GM10266 (cell line): ENCODE data around the gene SLC39A7.

ENCODE experiments used
- DNase-seq: peaks from one replicate; pipeline ENCODE4 v3.0.0; 2012; ENCODE audit errors: extremely low spot score
- TF ChIP-seq, protein P1 (sequence below): IDR thresholded peaks from 2 replicates; pipeline ENCODE4 v1.5.1; 2012; ENCODE audit warnings: mild to moderate bottlenecking, low read depth; ENCODE audit not compliant: control insufficient read depth, insufficient read depth; ENCODE audit errors: missing control alignments

The SLC39A7 gene

DNA sequence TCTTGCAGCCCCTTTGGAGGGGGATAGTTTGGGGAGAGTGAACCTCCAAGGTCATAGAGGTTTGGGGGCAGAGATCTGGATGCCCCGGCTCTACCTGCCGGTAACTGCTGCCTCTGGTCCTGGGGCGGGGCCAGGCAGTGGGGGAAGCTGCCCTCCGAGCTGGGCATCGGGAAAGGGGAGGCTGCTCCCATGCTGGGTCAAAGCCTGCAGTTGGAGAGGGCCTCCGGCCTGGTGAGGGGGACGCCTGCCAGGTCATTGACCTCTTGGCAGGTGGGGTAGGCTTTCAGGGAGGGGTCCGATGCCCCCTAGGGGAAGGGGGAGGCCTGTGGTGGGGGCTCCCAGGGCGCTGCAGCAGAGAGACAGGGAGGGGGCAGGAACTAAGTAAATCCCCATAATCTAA is 15.5 kb upstream of the SLC39A7 start:
- TF ChIP-seq, protein P1, sequence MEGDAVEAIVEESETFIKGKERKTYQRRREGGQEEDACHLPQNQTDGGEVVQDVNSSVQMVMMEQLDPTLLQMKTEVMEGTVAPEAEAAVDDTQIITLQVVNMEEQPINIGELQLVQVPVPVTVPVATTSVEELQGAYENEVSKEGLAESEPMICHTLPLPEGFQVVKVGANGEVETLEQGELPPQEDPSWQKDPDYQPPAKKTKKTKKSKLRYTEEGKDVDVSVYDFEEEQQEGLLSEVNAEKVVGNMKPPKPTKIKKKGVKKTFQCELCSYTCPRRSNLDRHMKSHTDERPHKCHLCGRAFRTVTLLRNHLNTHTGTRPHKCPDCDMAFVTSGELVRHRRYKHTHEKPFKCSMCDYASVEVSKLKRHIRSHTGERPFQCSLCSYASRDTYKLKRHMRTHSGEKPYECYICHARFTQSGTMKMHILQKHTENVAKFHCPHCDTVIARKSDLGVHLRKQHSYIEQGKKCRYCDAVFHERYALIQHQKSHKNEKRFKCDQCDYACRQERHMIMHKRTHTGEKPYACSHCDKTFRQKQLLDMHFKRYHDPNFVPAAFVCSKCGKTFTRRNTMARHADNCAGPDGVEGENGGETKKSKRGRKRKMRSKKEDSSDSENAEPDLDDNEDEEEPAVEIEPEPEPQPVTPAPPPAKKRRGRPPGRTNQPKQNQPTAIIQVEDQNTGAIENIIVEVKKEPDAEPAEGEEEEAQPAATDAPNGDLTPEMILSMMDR, result no peak
- DNase-seq, result no peak

DNA sequence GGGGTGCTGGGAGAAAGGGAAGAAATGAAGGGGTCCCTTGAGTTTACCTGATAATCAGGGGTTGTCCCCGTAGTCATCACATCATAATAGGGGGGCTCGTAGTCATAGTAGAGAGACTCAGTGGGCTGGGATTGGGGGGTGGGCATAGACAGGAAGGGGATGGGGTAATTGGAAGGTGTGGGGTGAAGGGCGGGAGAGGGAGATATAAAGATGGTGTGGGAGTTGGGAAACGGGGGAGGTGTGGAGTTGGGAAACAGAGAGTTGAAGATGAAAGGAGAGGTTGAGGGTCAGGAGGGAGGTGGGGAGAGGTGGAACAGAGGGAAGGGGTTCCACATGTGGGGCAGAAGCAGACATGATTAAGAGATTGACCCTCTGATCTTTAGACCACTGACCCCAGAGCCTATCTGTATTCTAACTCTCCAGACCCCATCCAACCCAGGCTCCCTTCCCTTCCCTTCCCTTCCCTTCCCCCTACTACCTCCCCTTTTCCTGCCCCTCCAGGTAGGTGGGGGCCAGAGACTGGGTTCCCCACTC is 14.9 kb upstream of the SLC39A7 start:
- TF ChIP-seq, protein P1, result no peak

DNA sequence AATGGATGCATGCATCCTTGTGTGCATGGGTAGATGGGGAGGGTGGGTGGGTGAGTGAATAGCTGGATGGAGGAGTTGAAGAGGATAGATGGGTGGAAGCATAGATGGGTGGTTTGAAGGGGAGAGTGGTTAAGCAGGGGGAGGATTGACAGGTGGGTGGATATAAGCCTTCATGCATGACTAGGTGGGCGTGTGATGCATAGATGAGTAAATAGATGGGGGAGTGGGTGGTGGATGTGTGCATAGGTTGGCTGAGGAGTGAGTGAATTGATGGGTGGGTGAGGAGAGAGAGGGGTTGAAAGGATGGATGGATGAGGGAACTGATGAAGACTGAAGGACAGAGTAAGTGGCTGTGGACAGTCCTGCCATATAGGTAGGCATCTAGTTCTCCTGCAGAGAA is 12.9 kb upstream of the SLC39A7 start:
- no peak for DNase-seq

More for the DNA sequence above, 14.9 kb upstream of the SLC39A7 start:
- DNase-seq, result no peak

DNA sequence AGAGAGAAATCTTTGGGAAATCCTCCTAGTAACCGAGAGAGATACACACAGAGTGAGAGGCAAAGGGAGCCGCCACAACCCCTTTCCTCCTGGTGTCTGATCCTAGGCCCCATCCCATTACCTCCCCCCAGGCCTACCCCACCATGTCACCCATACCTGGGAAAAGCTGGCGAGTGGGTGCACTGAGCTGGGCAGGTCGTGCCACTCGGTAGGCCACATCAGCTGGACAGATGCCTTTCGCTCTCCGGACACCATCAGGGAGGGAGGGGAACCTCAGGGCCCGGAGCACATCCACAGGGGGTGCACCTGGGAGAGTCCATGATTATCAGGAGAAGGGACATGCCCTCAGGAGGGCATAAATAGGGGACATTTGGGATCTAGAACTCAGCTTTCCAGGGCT is 11.5 kb upstream of the SLC39A7 start:
- TF ChIP-seq, protein P1, result no peak

More for the DNA sequence above, 12.9 kb upstream of the SLC39A7 start:
- TF ChIP-seq, protein P1, result no peak

DNA sequence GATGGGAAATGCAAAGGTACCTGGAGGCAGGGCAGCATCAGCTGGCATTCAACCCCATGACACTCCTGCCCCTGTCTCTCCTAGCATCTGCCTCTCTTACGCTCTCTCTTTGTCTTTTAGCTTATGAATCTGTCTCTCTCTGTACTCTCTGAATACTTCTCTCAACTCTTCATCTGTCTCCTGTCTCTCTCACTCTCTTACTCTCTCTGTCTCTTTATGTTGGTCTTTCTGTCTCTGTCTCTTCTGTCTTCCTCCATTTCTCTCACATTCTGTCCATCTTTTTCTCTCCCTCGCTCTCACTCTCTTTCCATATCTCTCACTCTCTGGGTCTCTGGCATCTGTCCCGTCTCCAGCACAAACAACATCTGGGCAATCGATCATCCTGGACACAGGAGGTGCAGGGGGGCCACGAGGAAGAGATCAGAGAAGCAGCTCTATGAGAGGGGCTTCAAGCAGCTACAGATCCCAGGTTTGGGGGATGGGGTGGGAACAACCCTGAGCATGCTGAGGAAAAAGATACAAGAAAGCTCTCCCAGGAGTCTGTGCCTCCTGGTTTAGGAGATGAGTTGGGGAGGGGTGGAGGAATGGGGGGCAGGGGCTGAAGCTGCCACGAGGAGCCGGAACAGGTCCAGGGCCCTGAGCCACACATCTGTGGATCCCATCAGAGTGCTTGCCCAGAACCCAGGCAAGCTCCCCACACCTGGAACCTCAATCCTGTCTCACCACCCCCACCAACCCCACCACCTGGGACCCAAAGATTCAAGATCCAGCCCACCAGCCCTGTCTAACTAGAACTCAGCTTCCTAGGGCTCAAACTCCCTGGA is 10.8 kb upstream of the SLC39A7 start:
- no peak for DNase-seq
- TF ChIP-seq, protein P1, result no peak

More for the DNA sequence above, 11.5 kb upstream of the SLC39A7 start:
- DNase-seq, result no peak

DNA sequence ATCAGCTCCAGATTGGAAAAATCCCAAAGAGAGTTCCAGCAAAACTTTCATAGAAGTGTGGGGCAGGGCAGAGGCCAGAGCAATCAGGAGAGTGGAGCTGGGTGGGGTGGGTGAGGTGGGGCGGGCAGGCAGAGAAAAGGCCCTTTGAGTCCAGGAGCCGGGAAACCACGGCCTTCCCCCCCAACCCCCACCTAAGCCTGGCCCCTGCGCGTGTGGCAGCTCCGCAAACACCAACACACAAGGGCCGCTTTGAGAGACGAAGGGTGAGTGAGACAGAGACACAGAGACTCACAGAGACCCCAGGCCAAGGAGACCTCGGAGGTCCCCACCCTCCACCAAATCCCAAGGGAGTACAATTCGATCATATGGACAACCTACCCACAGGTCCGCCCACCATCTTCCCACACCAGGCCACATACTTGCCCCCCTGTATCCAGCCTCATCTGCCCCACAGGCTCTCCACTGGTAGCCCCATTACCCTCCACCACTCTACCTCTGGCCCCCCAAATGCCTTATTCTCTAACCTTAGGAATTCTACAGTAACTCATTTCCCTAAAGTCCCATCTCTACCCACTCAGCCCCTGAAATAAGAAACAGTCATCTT is 10.1 kb upstream of the SLC39A7 start:
- no peak for DNase-seq
- TF ChIP-seq, protein P1, result no peak
